ENCODE data around the gene CCN6.
A peak's percentile ranks its signal among the peaks of the same experiment; 100 is the strongest.
"Not testable (repeated sequence)": the region's sequence is repeated elsewhere in the genome, so short reads cannot be mapped to it uniquely, and the experiment has no call there.

Gene CCN6

DNA sequence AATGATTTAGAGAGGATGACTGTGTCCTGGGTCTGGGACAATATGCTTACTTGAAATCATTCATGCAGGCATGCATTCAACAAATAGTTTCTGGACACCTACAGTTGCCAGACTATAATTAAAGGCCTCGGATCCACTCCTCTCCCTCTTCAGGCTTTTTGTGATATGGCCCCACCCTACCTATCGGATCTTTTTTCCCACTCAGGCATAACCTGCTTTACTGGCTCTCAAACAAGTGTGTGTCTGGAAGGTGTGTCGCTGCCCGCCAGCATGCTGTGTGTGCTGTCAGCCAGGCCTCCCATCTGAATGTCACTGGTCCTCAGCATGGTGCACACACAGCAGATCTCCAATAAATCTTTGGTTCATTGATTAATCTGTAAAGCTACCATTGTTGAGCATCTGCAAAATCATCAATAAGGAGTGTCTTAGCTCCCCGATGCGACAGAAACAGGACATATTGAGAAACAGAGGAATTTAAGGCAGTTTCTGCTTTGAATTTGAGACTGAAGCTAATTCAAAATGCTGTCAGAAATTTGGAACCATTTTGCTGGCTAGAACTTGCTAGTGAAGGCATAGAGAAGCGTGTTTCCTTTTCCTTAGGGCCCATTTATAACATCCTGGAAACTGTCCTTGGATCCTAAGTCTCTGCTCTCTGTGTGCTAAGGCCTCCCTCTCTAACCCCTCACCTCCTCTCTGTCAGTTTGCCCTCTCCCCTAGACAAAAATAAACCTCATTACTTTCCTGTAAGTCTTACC is 23.5 kb upstream of the CCN6 start:
- no peak for DNase-seq

DNA sequence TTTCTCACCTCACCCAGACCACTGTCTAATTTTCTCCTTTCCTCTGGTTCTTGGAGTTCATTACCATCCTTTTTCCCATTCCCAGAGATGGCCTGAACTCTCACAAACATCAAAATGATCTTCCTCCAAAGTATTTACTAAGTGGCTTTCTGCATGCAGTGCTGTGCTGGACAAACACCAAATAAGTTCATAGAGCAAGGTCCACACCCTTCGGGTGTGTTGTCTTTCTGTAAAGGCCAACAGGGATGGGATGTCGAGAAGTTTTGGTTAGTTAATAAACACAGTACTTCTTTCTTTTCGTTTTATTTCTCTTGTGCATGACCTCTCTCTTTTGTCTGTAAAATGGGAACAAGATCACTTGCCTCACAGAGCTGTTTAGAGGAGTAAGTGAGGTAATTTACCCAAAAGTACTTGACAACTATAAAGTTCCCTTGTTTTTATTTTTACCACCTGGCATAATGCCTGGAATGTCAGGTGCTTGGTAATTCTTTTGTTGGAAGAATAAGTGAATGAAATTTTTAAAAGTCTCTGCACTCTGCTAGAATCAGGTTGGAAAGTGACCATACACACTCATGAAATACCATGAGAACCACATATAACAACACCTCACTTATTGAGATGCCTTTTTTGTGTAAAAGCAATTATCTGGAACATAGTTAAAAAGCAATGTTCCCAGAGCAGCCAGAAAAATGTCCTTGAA is 22.8 kb upstream of the CCN6 start:
- DNase-seq, result no peak

GRCh38 chr6:112031960-112032359 is 21.9 kb upstream of the CCN6 start:
- no peak for DNase-seq

DNA sequence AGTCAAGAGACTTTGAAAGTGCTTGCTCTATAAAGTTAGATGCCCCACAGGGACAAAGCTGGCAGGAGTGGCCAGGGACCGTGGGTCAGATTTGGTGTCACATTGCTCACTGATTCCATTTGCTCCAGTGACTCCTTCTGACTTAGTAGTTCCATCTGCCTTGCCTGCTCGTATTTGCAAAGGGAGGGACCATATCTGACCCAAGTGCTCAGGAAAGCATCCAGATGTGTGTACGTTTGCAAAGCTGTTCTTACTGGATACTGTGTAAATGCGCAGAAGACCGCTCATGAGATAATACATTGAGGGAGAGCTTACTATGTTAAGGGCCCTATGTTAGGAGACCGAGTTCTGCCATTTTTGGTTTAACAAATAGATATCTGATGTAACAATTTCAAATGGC is 21.2 kb upstream of the CCN6 start:
- DNase-seq, result no peak

- DNase-seq, result no peak
Observed at GRCh38 chr6:112033791-112034615, 19.9 kb upstream of the CCN6 start.

DNA sequence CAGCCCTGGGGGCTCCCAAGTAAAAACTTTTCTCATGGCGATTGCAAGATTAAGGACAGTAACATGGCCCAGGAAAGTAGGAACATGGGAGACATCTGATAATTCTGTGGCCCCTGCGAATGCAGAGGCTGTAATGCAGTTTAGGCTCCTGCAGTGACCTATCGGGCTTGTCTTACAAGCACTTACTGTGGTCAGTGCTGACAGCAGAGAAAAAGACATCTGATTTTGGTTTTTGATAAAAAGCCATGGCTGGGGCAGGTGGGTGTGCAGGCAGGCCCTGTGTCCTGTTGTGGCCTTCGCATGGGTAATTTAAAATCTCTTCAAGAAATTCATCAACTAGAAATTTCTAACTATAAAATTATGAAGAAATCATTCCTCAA is 19.3 kb upstream of the CCN6 start:
- no peak for DNase-seq

- DNase-seq, result no peak
Observed at GRCh38 chr6:112036088-112036637, 17.7 kb upstream of the CCN6 start.

DNA sequence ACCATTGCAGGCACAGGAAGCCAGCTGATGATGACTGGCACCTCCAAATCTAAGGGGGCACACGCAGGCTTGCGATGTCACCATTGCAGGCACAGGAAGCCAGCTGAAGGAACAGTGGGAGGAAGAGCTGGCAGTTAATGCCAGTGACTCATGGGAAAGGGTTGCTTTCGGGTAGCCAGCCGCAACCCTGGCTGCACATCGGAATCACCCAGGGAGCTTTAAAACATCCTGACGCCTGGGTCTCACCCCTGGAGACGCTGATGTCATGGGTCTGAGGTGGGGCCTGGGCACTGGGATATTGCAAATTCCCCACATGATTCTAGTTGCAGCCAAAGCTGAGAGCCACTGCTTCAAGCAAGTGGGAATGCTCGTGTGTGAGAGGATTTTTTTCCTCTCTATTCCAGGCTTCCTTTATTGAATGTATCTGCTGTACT is 16.1 kb upstream of the CCN6 start:
- no peak for DNase-seq

GRCh38 chr6:112038268-112038667 is 15.6 kb upstream of the CCN6 start:
- DNase-seq, result no peak

DNA sequence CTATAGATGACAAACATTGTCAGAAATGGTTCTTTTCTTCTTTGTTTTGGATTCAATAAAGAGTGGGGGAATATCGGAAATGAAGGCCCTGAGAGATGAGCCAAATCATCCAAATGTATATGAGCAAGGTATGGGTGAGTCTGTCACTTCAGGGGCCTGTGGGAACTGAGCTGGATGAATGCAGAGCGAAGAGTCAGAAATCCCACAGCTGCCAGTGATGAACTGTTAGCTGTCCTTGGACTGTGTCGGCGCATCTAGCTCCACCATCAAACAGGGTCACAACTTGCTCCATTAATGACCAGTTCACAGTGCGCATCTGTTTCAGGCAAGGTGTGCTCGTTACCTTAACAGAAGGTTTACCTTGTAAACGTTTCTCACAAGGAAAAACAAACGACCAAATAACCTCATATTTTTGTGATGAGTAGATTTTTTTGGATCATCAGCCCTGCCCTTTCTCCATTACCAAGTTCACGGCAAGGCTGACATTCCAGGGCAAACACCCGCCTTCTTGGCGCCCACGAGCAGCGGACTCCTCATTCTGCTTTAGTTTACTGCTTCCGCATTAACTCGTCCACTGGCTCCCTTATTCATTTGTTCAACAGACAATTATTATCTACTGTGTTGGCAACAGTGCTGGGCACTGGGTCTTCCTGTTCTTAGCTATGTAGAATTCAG is 15.0 kb upstream of the CCN6 start:
- DNase-seq, result no peak

- no peak for DNase-seq
Observed at GRCh38 chr6:112039431-112039770, 14.5 kb upstream of the CCN6 start.

GRCh38 chr6:112040956-112041355 is 12.9 kb upstream of the CCN6 start:
- DNase-seq, result peak in 1 of 2 experiments; percentile 8

DNA sequence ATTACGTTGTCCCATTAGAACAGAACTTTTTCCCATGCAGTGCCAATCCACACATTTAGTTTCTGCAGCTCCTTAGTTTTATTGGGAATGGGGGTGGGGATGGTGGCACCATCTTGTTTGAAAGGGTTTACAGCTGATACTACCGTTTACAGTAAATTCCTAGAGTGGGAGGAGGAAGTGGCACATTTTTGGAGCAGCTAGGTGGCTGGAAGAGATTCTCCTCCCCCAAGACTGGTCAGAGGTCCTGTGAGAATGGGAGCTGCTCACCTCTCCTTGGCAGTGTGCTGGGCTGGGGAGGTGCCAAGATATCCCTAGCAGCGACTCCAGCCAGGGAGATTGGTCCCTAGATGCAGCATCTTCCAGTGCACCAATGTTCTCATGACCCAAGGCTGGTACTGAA is 12.4 kb upstream of the CCN6 start:
- DNase-seq, result no peak

GRCh38 chr6:112043032-112044007 is 10.6 kb upstream of the CCN6 start:
- peak; percentile 92 to 94 for DNase-seq

GRCh38 chr6:112044196-112044595 is 9.7 kb upstream of the CCN6 start:
- no peak for DNase-seq

DNA sequence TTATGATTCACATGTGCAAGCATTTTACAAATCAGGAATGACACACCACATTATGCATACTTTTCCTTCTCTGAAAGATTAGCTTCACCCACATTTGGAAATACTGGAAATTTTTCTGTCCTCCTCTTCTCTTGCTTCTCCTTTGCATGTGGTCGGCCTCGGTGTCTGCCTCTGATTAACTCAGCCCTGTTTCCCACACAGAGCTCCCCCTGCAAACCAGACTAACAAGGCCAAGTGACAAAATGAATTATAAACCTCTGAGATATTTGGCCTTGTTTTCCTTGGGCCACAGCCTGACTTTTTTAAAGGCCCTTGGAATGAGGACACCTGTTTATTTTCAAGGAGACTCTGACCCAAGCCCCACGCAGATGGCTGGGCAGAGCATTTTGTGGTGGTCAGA is 9.0 kb upstream of the CCN6 start:
- no peak for DNase-seq

DNA sequence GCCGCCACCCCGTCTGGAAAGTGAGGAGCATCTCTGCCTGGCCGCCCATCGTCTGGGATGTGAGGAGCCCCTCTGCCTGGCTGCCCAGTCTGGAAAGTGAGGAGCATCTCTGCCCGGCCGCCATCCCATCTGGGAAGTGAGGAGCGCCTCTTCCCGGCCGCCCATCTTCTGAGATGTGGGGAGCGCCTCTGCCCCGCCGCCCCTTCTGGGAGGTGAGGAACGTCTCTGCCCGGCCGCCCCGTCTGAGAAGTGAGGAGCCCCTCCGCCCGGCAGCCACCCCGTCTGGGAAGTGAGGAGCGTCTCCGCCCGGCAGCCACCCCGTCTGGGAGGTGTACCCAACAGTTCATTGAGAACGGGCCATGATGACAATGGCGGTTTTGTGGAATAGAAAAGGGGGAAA is 6.4 kb upstream of the CCN6 start:
- DNase-seq, result not testable (repeated sequence)

- DNase-seq, result no peak
Observed at GRCh38 chr6:112049026-112049799, 4.7 kb upstream of the CCN6 start.

DNA sequence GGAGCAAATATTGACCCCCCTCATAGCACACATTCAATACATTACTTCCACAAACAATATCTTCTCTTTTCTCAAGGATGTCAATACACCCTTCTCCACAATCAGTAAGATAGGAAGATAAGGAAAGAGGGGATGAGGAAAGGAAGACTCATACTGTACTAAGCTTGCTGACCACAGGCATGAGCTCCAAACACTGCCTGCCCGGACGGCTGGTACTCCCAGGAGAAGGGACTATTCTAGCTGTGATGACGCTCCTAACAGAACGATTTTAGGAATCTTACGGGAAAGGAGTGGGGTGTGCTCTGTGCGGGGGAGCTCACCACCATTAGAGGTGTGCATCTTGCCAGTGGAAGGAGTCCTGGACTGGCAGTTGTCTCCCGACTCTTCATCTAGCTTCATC is 3.9 kb upstream of the CCN6 start:
- no peak for DNase-seq

- DNase-seq, result no peak
Observed at GRCh38 chr6:112050429-112050828, 3.5 kb upstream of the CCN6 start.

DNA sequence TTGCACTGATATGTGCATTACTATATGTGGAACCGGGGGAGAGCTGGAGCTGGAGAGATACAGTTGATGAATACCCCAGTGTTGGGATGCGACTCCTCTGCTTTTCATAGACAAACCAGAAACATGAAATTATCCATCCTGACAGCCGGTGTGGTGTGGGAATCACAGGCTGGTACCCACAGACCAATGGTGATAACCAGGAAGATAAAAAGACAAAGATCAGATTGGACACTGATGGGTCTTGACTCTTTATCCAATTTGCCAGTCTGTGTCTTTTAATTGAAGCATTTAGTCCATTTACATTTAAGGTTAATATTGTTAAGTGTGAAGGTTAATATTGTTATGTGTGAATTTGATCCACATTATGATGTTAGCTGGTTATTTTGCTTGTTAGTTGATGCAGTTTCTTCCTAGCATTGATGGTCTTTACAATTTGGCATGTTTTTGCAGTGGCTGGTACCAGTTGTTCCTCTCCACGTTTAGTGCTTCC is 2.6 kb upstream of the CCN6 start:
- DNase-seq, result not testable (repeated sequence)

All from AML-193 (cell line).